SK-N-SH (cell line): ENCODE data around the gene SMCO4. TPM values are rescaled to one million over a fixed set of nuclear protein-coding genes. Genes with fewer than 3 reads are reported as not detected.

Source experiments
- CTCF ChIA-PET: fragments of 300-600, 350-600 bp; formaldehyde crosslinking; extraction: SDS; loops from one replicate; lab custom pipeline; 2021; lab: Yijun Ruan, JAX
- POLR2A ChIA-PET: fragments of 350-600 bp; sonication (Branson Sonifier 250); formaldehyde crosslinking; extraction: SDS; loops from one replicate; lab custom pipeline; 2020; ENCODE audit warnings: antibody characterized with exemption, inconsistent platforms; lab: Yijun Ruan, JAX
- DNase-seq: peaks from one replicate; pipeline ENCODE4 v3.0.0; 2012
- H2AFZ ChIP-seq: fragments of 200-600 bp; sonication (generic); 2 replicates; pipeline ENCODE4 v1.8.1; 2016; ENCODE audit warnings: antibody characterized with exemption, mild to moderate bottlenecking, low read depth
- H3F3A ChIP-seq: fragments of 200-600 bp; sonication (generic); replicated peaks from 2 replicates; pipeline ENCODE3; 2016; ENCODE audit warnings: antibody characterized with exemption, mild to moderate bottlenecking; ENCODE audit not compliant: insufficient read depth
- H3K27ac ChIP-seq, 2 experiments: fragments of 200-500 bp in 1 of 2; fragments of 200-600 bp in 1 of 2; sonication (Bioruptor generic) in 1 of 2; sonication (generic), shearing (Covaris generic) in 1 of 2; 2 replicates each; pipeline versions ENCODE4 v1.5.1 to v1.6.1; 2014 to 2016; ENCODE audit warnings: low read depth in 2 of 2, inconsistent platforms in 1 of 2, low read length in 1 of 2, mild to moderate bottlenecking in 1 of 2, mixed read lengths in 1 of 2
- H3K27me3 ChIP-seq: fragments of 200-600 bp; sonication (generic), shearing (Covaris generic); 2 replicates; pipeline ENCODE4 v1.6.1; 2016; ENCODE audit warnings: mixed run types; ENCODE audit not compliant: insufficient read depth
- H3K36me3 ChIP-seq, 2 experiments: fragments of 200-500 bp in 1 of 2; fragments of 200-600 bp in 1 of 2; sonication (Bioruptor generic) in 1 of 2; sonication (generic) in 1 of 2; replicated peaks in 1 of 2; 2 replicates each; pipeline versions ENCODE3 to v1.5.1; 2014 to 2016; ENCODE audit warnings: low read length in 1 of 2, mild to moderate bottlenecking in 1 of 2; ENCODE audit not compliant: insufficient read depth in 2 of 2, control insufficient read depth in 1 of 2
- H3K4me1 ChIP-seq, 2 experiments: fragments of 200-500 bp in 1 of 2; fragments of 200-600 bp in 1 of 2; sonication (Bioruptor generic) in 1 of 2; sonication (generic), shearing (Covaris generic) in 1 of 2; 2 replicates each; pipeline versions ENCODE4 v1.5.1 to v1.6.1; 2014 to 2016; ENCODE audit warnings: low read depth in 1 of 2, low read length in 1 of 2, mixed run types in 1 of 2; ENCODE audit not compliant: insufficient read depth in 2 of 2, control insufficient read depth in 1 of 2
- H3K4me2 ChIP-seq: fragments of 200-600 bp; sonication (generic), shearing (Covaris generic); 2 replicates; pipeline ENCODE4 v1.6.1; 2017; ENCODE audit warnings: mixed run types
- H3K4me3 ChIP-seq, 2 experiments: fragments of 200-500 bp in 1 of 2; fragments of 200-600 bp in 1 of 2; sonication (Bioruptor generic) in 1 of 2; sonication (generic), shearing (Covaris generic) in 1 of 2; 2 replicates each; pipeline versions ENCODE4 v1.5.1 to v1.8.1; 2014 to 2016; ENCODE audit warnings: low read depth in 2 of 2, inconsistent platforms in 1 of 2, low read length in 1 of 2, mild to moderate bottlenecking in 1 of 2, mixed read lengths in 1 of 2, moderate library complexity in 1 of 2
- H3K79me2 ChIP-seq: fragments of 200-600 bp; sonication (generic); 2 replicates; pipeline ENCODE4 v1.8.1; 2017; ENCODE audit warnings: mild to moderate bottlenecking; ENCODE audit not compliant: insufficient read depth
- H3K9ac ChIP-seq: fragments of 200-600 bp; sonication (generic); 2 replicates; pipeline ENCODE4 v1.6.1; 2017; ENCODE audit warnings: mixed run types
- H3K9me2 ChIP-seq: fragments of 200-600 bp; sonication (generic); 2 replicates; pipeline ENCODE4 v1.6.1; 2017; ENCODE audit warnings: mixed run types
- H3K9me3 ChIP-seq: fragments of 200-600 bp; sonication (generic); 2 replicates; pipeline ENCODE4 v1.6.1; 2017; ENCODE audit warnings: mixed run types, mild to moderate bottlenecking, moderate library complexity
- H4K20me1 ChIP-seq: fragments of 200-600 bp; sonication (generic); 2 replicates; pipeline ENCODE4 v1.6.1; 2017; ENCODE audit warnings: mild to moderate bottlenecking, mixed run types; ENCODE audit not compliant: insufficient read depth
- ELF1 ChIP-seq: IDR thresholded peaks from 2 replicates; pipeline ENCODE4 v1.4.0; 2012
- FOXJ3 ChIP-seq: sonication (generic); formaldehyde crosslinking; IDR thresholded peaks from 2 replicates; pipeline ENCODE4 v1.5.1; 2020; ENCODE audit warnings: mild to moderate bottlenecking, missing genetic modification reagents
- FOXM1 ChIP-seq: IDR thresholded peaks from 2 replicates; pipeline ENCODE4 v1.4.0; 2012; ENCODE audit warnings: low read depth, mild to moderate bottlenecking
- MEF2A ChIP-seq: IDR thresholded peaks from 2 replicates; pipeline ENCODE4 v1.4.0; 2012; ENCODE audit warnings: low read depth, borderline replicate concordance
- REST ChIP-seq: IDR thresholded peaks from 2 replicates; pipeline ENCODE4 v1.6.1; 2012; ENCODE audit warnings: mild to moderate bottlenecking, low read depth, low read length, moderate library complexity
- SIN3A ChIP-seq: IDR thresholded peaks from 2 replicates; pipeline ENCODE4 v1.6.1; 2012; ENCODE audit warnings: low read depth, mild to moderate bottlenecking, low read length, moderate library complexity, borderline replicate concordance
- SMC3 ChIP-seq: IDR thresholded peaks from 2 replicates; pipeline ENCODE4 v1.6.1; 2012; ENCODE audit warnings: low read depth, low read length, improper control_type of control experiment
- TCF12 ChIP-seq: IDR thresholded peaks from 2 replicates; pipeline ENCODE4 v1.4.0; 2012
- YY1 ChIP-seq: IDR thresholded peaks from 2 replicates; pipeline ENCODE4 v1.4.0; 2012; ENCODE audit warnings: low read depth, mild to moderate bottlenecking
- WGBS: methylation state at CpG from one replicate; pipeline ENCODE4 v1.1.6; 2017; ENCODE audit warnings: low lambda C conversion rate; 5-methylcytosine and 5-hydroxymethylcytosine counted together
- polyA plus RNA-seq, 3 experiments: library from polyadenylated mRNA; depleted of rRNA; stranded (reverse); fragments of >200 nt; gene quantifications; 2 replicates each; pipeline ENCODE4 v1.2.3, GENCODE V29; 2012
- TF ChIP-seq, protein P1 (sequence below): IDR thresholded peaks from 2 replicates; pipeline ENCODE4 v1.4.0; 2012; ENCODE audit warnings: low read depth, borderline replicate concordance

The SMCO4 gene
- polyA plus RNA-seq, 1 of the 3 experiments (the other 2 are of a cell fraction): 9.0 TPM

GRCh38 chr11:93548679-93549319, 5.6 kb upstream of the SMCO4 start:
- Histone ChIP-seq H3K9ac (no peak overlapping the region), H3F3A (no peaks in the 10 kb centered on the region), H3K4me2 (no peak overlapping the region), H2AFZ (no peak overlapping the region), H3K36me3 (no peaks in the 10 kb centered on the region), H3K4me1 (peaks cover under 1 to 1% of the 10 kb centered on the region in 2 experiments; a peak in 1 of 4 replicates), H3K4me3 (no peak overlapping the region), H3K79me2 (no peaks in the 10 kb centered on the region), H3K27ac (no peak overlapping the region), H3K9me3 (no peaks in the 10 kb centered on the region), H4K20me1 (no peaks in the 10 kb centered on the region), H3K9me2 (no peaks in the 10 kb centered on the region), H3K27me3 (peaks cover 7% of the 10 kb centered on the region; the same call in 1 of the 2 replicates)
- TF ChIP-seq, protein P1, sequence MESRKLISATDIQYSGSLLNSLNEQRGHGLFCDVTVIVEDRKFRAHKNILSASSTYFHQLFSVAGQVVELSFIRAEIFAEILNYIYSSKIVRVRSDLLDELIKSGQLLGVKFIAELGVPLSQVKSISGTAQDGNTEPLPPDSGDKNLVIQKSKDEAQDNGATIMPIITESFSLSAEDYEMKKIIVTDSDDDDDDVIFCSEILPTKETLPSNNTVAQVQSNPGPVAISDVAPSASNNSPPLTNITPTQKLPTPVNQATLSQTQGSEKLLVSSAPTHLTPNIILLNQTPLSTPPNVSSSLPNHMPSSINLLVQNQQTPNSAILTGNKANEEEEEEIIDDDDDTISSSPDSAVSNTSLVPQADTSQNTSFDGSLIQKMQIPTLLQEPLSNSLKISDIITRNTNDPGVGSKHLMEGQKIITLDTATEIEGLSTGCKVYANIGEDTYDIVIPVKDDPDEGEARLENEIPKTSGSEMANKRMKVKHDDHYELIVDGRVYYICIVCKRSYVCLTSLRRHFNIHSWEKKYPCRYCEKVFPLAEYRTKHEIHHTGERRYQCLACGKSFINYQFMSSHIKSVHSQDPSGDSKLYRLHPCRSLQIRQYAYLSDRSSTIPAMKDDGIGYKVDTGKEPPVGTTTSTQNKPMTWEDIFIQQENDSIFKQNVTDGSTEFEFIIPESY: no peak
- TF ChIP-seq FOXM1: no peak
- TF ChIP-seq SIN3A: no peak
- no peak for TF ChIP-seq REST
- TF ChIP-seq MEF2A: no peak
- 46% methylated on average over 6 of the region's 6 CpGs for WGBS
- POLR2A ChIA-PET: no interaction called here
- CTCF ChIA-PET: interaction anchor here (2.2 to 17.1 kb wide), 2 partner anchors 312 to 607 kb away, joined by 6 to 202 read pairs; no protein-coding TSS in a partner anchor
- DNase-seq: no peak

DNA sequence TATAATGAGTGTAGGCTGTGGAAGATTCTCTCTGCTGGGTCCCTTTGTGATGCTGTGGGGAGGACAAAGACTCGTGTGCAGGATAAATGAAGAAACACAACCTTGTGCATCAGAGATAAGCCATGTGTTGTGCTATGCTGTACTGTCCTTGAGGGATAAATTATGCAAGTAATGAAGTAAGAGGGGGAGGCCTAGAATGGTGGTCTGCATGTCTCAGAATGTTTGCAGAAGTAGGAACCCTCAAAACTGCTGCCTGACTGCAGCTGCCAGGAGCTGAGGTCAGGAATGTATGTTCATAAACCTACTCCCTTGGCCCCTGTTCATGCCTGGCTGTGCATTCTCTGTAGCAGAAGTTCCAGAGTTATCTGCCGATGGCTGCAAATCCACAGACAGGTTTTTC, 4.6 kb upstream of the SMCO4 start:
- no peaks in the 10 kb centered on the region for H4K20me1 ChIP-seq
- H3F3A ChIP-seq: no peaks in the 10 kb centered on the region
- no peak overlapping the region for H3K4me2 ChIP-seq
- no peak overlapping the region for H3K9ac ChIP-seq
- no peaks in the 10 kb centered on the region for H3K79me2 ChIP-seq
- no peak overlapping the region for H3K4me3 ChIP-seq
- no peaks in the 10 kb centered on the region for H3K36me3 ChIP-seq
- ChIA-PET CTCF (interaction anchor here (2.2 to 17.1 kb wide), 2 partner anchors 311 to 606 kb away, joined by 6 to 202 read pairs; no protein-coding TSS in a partner anchor), POLR2A (no interaction called here)
- H2AFZ ChIP-seq: no peak overlapping the region
- WGBS: 40% methylated on average over 2 of the region's 2 CpGs
- no peak for DNase-seq
- H3K9me2 ChIP-seq: no peaks in the 10 kb centered on the region
- TF ChIP-seq TCF12: no peak
- TF ChIP-seq SMC3: no peak
- TF ChIP-seq SIN3A: no peak
- no peak for TF ChIP-seq ELF1
- TF ChIP-seq FOXM1: no peak
- TF ChIP-seq FOXJ3: no peak
- no peak for TF ChIP-seq YY1
- no peaks in the 10 kb centered on the region for H3K9me3 ChIP-seq
- no peak overlapping the region for H3K27ac ChIP-seq
- H3K27me3 ChIP-seq: peaks cover 7% of the 10 kb centered on the region; the same call in 1 of the 2 replicates
- H3K4me1 ChIP-seq: peaks cover 4 to 5% of the 10 kb centered on the region in 2 experiments; a peak in 1 of 4 replicates
